ENCODE measurements around the gene ZPR1.
"Not testable (repeated sequence)": the region's sequence is repeated elsewhere in the genome, so short reads cannot be mapped to it uniquely, and the experiment has no call there.

Gene ZPR1

DNA sequence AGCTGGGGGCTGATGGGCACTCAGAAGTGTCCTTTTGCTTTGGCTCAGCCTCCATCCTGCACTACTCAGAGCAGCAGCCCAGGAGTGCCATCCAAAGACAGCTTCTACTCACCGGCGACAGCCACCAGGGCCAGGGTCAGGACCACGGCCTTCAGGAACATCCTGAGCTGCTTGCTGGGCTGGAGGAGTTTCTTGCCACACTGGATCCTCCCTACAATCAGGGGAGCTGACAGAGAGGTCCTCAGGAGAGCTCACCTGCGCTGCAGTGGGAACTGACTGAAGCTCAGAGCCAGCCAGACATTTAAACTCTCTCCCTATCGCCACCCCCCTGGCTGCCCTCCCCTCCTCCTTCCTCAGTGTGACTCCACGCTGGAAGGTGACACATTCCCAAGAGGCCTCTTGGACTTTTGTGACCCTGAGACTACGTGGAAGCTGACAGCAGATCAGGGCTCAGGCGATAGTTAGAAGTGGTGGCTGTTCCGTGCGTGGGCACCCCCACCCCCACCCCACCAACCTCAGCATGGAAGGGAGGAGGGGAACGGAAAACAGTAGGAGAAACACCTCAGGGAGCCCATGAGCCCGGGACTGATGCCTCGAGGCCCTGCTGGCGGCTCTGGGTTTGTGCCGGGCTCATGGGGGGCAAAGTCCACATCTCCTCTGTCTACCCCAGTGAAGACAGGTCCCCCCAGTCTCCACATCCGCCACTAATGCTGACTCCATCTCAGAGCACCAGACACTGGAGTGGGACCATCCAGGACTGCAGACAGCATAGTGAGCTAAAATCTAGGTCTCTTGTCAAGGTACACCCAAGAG, 35.4 kb upstream of the ZPR1 start, which contains the start of gene APOA4:
Gene APOA4, minus strand, starts transcription at position 274 of the 813 bp plus-strand sequence. Its CDS starts 113 bp downstream, at position 161.
- DNase-seq = no peak

DNA sequence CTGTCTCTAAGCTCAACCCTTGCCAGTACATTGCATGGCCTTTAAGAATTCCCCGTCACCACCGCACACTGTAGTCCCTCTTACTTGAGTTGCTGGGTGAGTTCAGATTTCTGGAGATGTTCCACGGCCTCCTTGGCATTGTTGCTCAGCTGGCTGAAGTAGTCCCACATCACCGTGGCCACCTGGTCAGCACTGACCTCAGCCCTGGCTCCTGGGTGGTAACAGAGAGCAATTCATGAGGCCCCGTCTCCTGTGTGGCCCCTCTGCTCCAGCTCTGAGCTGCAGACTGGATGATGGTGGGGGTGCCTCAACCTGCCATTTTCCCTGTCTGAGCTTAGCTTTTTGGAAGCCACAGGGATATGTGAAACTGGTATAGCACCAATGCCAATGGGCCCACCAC, 34.8 kb upstream of the ZPR1 start:
- DNase-seq = no peak

DNA sequence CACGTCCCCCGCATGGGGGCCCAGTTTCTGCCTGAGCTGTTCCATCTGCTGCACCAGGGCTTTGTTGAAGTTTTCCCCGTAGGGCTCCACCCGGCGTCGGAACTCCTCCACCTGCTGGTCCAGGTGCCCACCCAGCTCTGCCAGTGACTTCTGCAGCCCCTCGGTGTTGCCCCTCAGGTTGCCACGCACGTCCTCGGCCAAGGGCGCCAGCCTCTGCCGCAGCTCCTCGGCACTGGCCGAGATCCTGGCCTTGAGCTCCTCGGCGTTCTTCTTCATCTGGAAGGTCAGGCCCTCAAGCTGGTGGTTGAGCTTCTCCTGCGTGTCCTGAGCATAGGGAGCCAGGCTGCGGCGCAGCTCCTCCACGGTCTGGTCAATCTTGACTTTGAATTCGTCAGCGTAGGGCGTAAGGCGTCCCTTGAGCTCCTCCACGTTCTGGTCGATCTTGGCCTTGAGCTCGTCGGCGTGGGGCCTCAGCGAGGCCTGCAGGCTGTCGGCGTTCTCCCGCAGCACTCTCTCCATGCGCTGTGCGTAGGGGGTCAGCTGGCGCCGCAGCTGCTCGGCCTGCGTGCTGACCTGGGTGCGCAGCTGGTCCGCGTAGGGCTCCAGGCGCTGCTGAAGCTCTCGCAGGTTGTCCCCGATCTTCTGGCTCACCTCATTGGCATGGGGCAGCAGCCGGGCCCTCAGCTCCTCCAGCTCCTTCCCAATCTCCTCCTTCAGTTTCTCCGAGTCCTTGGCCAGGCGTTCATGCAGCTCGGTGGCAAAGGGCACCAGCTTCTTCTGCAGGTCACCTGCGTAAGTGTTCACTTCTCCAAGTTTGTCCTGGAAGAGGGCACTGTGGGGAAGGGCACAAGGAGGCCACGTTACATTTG, 33.5 kb upstream of the ZPR1 start:
- DNase-seq = no peak

DNA sequence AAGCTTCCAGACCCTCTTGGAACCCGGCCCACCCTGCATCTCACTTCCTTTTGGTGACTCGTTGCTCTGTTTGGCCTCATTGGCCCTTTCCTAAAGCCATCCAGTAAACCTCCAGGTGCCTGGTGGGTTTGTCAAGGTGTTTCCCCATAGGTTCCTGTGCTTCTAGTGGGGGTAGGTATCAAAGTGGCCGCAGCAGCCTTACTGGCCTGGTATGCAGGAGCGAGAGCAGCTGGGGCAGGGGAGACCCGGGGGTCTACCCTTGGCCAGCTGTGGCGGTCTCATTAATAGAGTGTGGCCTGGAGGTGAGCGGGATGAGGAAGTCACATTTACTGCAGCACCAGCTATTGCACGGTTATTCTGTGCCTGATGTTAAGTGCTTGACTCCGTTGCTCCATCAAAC, 31.2 kb upstream of the ZPR1 start:
- DNase-seq = no peak

DNA sequence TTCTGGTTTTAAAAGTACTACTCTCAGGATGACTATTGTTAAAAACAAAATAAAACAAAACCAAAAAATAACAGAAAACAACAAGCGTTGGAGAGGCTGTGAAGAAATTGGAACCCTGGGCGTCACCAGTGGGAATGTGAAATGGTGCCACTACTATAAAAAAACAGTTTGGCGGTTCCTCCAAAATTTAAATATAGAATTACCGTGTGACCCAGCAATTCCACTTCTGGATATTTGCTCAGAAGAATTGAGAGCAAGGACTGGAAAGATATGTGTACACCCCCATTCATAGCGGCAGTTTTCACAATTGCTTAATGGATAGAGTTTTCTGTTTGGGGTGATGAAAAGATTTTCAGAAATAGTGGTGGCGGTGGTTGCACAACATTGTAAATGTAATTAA, 26.7 kb upstream of the ZPR1 start:
- DNase-seq = no peak

DNA sequence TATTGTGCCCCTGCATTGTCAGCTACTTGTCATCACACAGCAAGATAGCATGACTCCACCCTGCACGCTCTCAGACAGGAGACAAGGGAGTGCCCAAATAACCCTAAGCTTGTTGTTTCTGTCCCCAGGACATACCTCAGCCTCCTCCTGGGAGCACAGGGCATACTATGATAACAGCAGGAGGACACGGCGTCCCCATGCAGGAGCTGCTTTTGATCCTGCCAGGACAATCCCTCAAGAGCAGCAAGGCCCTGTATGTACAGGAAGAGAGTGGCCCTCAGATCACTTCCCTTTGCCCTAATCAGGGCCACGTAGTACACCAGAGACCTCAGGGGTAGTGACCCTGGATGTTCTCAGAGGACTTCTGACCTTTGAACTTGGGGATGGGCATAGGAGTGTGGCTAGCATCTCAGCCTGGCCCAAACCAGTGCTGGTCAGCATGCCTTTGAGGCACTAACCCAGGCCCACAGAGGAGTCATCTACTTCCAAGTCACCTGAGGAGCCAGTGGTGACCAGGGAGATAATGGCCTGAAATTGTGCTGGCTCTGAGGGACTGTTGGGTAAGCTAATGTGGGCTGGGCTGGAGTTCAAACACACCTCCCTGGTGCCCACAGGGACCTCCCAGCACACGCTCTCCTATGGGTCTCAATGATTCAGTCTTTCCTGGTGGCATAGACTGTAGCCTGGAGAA, 26.1 kb upstream of the ZPR1 start:
- DNase-seq = no peak

DNA sequence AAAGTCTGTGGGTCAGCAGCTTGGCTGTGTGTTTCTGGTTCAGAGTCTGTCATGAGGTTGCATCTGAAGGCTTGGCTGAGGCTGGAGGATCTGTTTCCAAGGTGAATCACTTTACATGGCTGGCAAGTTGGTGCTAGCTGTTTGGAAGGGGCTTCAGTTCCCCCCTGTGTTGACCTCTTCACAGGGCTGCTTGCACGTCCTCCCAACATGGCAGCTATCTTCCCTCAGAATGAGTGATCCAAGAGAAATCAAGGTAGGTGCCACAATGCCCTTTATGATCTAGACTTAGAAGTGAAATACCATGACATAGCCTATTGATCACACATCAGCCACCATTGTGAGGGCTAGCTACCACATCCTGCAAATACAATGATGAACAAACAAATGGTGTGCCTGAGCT, 25.3 kb upstream of the ZPR1 start:
- no peak for DNase-seq

DNA sequence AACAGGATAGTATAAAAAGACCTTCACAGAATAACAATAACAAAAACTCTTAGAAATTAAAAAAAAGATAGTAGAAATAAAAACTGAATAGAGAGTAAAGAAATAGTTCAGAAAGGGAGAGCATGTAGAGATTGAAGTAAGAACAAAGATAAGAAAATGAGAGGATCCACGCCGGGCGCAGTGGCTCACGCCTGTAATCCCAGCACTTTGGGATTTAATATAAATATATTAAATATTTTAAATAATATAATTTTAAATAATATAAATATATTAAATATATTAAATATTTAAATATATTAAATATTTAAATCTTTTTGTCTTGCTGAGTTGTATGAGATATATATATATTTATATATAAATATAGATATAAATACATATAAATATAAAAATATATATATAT, 24.3 kb upstream of the ZPR1 start:
- no peak for DNase-seq

DNA sequence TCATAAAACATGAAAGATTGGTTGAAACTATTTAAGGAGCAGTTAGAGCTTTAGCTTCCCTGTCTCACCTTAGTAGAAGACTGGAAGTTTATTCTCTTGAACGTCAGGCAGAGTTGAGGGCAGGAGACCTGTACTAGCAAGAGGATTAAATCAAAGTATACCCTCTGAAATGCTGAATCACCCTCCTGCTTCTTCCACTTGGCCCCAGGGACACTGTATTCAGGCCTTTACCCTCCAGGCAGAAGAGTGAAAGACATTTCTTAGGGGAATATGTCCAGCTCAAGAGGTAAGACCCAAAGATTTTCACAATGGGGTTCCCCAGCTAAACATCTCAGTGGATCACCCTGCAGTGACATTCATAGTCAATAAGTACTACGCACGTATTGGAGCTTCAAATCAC, 23.4 kb upstream of the ZPR1 start:
- no peak for DNase-seq

DNA sequence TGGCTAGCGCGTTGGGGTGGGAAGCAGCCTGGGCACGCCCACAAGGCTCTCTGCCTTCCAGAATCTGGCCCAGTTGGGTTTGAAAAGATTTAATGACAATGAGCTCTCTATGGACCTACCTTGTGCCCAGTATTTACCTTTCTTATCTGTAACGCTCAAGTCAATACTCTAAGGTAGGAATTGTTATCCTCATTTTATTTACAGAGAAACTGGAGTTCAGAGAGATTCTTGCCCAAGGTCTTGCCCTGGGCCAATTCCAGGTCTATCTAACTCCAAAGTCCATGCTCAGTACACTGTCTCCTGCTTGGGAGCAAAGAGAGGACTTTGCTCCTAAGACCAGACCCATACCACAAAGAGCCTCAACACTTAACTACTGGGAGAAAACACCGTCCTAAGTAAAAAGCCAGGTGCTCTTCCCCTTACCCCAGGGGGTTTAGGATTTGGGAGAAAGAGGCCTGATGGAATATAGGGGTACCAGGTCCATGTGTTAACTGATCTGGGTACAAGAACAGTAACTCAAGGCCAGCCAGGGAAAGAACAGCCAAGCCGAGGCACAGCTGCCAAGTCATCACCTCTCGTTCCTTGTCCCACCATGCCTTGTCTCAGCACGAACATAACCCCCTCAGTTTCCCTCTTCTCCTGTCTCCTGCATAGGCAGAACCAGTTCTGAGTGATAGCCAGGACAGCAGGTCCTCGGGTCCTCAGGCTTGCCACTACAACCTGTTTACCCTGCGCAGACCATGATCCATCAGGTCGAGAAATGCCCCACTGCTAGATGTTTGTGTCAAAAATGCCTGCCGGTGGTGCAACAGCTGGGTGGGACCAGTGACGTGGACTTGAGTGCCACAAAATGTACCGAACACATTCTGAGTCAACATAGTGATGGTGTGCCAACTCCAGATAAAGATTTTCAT, 20.7 kb upstream of the ZPR1 start:
- no peak for DNase-seq

DNA sequence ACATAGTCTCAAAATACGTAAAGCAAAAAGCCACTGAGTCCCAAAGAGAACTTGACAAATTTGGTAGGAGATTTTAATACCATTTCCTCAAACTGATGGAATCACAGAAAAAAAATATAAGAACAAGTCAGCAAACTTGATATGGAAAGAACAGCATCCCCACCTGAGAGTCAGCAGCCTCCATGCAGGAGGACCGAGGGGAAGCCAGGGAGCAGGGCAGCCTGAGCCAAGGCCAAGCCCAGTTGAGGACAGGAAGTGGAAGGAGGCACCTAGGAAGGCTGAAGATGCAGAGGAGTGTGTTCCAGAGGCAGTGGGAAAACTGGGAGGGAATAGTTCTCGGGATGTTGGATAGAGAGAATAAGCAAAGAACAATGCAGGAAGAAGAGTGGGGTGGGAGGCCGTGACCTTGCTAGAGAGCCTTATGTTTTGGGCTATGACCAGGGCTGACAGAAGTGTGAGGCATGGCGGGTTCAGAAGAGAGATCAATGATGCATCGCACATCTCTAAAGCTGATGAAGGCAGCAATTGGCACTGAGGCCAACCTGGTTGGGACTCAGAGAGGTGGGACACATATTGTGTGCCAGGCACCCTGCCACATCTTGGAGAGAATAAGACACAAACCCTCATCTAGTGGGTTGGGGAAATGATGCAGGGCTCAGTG, 19.9 kb upstream of the ZPR1 start:
- no peak for DNase-seq

DNA sequence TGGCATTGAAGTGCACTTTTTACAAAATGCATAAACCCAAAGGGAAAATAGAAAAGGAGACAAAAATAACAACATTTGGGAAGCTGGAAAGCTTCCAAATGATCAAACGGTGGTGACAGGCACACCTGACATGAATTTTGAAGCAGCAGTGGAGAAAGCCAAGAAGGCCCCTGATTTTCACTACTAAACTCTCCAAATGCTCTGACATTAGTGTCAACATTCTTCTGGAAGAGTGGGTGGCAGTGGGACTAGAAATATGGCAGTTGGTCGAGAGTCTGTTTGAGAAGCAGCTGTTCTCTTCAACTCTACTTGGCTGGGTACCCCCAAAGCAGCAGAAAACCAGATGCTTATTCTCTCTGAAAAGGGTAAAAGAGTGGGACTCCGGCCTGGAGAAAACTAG, 16.2 kb upstream of the ZPR1 start:
- DNase-seq = no peak

DNA sequence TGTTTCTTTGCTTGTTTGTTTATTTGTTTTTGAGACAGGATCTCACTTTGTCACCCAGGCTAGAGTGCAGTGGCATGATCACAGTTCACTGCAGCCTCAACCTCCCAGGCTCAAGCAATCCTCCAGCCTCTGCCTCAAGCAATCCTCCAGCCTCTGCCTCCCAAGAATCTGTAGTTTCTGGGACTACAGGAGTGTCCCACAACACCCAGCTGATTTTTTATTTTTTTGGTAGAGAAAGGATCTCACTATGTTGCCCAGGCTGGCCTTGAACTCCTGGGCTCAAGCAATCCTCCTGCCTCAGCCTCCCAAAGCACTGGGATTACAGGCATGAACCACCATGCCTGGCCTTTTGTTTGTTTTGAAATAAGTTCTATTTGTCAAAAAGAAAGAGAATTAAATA, 13.8 kb upstream of the ZPR1 start:
- not testable (repeated sequence) for DNase-seq

DNA sequence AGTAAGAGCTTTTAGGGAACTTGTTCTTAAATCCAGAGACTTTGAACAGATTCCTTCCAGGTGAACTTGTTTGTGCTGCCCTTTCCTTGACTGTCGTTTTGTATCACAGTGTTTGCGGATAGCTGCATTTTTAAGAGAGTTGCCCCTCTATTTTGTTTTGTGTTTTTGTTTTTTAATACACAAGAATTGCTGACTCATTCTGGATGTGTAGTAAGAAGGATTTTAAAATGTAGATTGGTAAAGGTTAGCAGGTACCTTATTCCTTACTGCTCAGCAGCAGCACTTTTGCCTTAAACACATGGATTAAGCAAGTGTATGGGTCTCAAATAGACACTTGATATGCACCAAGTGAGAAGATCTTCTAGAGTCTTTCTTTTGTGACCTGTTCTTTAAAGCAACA, 12.8 kb upstream of the ZPR1 start:
- DNase-seq = no peak

DNA sequence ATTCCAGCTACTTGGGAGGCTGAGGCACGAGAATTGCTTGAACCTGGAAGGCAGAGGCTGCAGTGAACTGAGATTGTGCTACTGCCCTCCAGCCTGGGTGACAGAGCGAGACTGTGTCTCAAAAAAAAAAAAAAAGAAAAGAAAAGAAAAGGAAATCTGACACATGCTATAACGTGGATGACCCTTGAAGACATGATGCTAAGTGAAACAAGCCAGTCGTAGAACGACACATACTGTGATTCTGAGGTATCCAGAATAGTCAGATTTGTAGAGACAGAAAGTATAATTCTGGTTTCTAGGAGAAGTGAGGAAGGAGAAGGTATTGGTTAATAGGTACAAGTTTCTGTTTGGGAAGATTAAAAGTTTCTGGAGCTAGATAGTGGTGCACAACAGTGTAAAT, 10.5 kb upstream of the ZPR1 start:
- DNase-seq = no peak

DNA sequence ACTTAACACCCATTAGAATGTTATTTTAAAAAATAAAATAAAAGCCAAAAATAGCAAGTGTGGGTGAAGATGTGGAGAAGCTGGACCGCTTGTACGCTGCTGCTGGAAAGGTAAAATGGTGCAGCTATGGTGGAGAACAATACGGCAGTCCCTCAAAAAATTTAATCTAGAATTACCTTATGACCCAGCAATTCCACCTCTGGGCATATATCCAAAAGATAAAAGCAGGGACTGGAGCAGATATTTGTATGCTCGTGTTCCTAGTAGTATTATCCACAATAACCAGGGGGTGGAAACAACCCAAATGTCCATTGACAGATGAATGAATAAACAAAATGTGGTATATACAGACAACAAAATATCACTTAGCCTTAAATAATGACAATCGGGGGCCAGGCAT, 10.0 kb upstream of the ZPR1 start:
- no peak for DNase-seq

DNA sequence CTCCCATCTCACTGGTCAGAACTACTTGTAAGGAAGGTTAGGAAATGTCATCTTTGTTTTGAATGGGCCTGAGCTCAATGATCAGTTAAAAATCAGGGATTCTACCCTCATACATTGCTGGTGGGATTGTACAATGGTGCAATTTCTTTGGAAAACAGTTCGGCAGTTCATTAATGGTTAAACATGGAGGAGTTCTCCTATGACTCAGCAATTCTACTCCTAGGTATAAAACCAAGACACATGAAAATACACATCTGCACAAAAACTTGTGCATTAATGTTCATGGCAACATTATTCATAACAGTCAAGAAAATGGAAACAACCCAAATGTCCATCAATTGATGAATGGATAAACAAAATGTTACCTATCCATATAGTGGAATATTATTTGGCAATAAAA, 8.7 kb upstream of the ZPR1 start:
- no peak for DNase-seq

DNA sequence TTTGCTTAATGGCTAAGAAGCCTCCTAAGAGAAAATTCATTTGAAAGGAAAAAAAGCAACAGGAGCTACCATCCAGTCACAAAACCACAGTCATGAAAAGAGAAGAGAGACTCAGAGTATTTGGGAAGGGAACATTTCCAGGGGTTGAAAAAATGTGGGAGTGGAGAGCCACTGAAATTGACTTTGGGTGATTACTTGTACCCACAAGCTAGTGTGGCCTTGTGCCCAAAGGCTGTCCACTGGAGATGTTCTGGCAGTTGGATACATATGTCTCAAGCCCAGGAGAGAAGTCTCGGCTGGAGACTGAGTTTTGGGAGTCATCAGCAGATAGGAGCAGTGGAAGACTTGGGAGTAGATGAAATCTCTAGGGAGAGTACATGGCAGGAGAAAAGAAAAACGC, 7.0 kb upstream of the ZPR1 start:
- DNase-seq = no peak

DNA sequence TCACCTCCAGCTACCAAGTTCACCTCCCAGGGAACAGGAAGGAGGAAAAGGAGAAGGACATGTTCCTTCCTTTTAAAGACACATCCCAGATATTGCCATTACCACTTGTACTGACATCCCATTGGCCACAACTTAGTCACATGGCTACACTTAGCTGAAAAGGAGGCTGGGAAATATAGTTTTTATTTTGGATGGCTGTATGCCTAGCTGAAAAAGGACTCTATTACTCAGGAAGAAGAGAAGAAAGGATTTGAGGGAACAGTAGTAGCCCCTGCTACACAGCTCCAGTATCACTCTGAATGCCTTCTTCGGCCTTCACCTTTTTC, 5.9 kb upstream of the ZPR1 start:
- no peak for DNase-seq

DNA sequence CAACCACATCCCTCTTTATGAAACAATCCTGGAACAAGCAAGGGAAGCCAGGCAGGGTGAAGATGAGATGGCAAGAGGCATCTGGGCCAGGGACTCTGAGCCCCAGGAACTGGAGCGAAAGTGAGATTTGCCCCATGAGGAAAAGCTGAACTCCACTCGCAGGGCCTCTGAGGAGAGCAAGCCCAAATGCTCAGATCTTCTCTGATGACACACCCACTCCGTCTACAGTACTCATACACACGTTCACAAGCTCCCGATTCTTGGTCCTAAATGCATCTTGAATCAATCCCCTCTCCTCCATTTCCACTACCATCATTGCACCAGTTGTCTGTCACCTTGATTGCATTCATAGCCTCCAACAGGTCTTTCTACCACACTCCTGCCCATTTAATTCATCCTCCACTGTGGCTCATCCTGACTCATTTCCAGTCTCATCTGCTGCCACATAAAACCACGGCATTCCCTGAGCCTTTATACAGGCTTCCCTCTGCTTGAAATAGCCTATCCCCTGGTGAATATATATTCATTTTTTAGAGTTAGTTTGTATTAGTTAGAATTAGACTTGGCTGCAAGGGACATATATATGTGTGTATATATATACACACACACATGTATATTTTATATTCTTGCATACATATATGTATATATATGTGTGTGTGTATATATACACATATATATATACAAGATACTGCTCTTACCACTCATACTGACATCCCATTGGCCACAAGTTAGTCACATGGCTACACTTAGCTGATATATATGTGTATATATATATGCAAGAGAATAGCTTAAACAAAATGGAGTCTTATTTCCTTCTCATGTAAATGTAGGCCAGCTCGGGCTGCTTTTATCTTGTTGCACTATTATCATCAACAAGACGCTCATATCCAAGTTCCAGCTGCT, 5.3 kb upstream of the ZPR1 start:
- no peak for DNase-seq
